Measurements from ENCODE around the gene ADCY2.

Gene ADCY2

DNA sequence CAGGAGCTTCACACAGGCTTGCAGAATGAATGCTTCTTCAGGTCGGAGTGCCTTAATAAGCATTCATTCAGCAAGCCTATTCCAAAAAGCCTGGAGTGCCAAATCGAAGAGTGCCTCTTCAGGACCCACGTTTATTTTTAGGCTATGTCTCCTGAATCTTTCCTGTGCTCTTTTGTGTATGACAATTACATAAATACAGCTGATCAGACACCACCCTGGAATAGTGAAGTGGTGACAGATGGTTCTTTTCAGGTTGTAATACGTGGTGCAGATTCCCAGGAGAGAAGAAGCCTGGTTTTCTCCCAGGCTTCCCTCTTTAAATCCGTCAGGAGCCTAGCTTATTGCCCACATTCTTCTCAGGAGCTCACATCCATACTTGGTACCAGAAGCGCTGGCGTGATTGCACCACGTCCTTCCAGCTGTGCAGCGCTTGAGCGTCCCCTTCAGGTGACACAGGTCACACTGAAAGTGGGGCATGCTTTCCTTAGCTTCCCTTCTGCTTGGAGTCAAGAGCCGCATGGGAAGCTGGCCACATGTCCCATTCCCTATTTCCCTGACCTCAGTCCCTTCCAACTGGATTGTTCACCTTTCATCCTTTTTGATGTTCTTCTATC lies 123.1 kb downstream of the ADCY2 start:
- peak; percentile 77 for DNase-seq

GRCh38 chr5:7519564-7519963 lies 123.6 kb downstream of the ADCY2 start:
- no peak for DNase-seq

DNA sequence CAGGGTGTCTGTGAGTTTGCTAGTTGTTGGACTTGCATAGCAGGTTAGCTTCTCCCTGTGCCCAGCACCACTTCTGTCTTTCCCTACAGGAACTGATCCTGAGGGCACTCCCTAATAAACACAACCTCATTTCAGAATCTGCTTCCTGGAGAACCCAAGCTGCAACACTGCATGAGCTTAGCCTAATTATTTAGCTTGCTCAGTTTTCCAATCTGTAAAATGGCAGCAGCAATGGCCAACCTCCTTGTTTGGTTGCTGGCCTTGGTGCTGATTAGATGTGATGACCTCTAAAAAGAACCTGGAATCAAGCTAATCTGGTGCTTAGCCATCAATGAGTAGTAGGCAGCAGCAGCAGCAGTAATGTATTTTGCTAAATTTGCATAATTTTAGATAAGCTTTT lies 133.9 kb downstream of the ADCY2 start:
- DNase-seq: no peak

DNA sequence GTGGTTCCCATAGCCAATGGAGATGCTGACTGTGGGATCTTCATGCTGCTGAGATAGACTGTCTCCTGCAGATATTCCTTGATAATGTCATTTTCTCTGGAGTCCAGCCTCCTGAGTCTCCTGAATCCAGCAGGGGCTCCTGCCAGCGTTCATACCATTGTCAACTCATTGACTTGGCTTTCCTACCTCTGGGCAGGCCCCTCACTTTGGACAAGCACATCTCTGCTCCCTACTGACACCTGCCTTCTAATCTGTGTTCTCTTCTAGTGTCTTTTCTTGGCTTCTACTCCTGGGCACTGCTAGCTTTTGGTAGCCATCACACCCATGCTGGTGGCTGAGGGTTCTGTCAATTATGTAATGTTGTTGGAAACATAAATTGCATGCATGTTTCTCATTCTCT lies 138.0 kb downstream of the ADCY2 start:
- no peak for DNase-seq

DNA sequence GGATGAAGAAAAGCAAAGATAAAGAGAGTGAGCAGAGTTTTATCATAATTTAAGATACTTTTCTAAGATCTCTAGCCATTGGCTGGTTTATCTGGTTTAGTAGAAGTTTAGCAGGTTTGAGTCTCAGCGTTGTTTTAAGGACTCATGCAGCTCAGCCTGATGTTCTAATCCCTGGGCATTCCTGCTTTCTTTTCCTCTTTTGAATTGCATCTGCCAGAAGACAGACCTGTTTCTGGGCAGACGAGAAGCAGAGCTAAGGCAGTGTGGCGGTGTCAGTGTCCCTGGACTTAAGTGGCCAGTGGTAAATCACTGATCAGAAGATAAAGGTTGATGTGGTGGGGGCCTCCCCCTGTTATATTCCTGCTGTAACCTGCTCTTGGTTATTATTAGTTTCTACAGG lies 138.6 kb downstream of the ADCY2 start:
- DNase-seq: peak; percentile 67

- no peak for DNase-seq
Observed at GRCh38 chr5:7537573-7537972, 141.6 kb downstream of the ADCY2 start.

- no peak for DNase-seq
Observed at GRCh38 chr5:7539571-7539970, 143.6 kb downstream of the ADCY2 start.

DNA sequence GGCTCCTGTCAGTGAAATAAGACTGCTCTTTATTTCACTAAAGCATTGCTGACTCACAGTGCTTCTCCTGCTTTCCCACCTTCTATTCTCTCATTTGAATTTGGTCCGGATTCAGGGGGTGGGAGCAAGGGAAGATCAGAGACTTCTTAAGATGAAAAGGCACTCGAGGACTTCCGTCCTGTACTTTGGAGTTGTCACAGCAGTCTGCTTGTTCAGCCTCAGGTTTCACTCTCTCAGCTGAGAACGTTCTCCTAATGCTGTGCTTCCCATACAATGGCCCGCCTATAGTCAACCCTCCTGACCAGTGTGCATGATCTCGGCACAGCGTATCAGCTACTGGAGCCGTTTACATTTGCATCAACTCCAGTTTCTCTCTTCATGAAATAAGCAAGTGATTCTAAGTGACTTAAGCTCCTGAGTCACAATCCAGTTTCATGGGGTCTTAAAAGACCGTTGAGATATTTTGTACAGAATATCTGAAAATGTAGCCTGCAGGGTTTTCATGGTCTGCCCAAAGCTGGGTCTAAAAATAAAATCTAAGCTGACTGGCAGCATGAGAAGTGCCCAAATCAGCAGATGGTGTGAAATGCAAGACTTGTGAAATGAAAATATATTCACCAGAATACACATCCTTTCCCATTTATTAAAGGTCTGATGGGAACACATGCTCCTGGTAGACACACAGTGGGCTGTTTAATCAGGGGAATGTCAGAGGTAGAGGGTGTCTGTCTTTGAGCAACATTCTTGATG lies 145.0 kb downstream of the ADCY2 start:
- DNase-seq: no peak

DNA sequence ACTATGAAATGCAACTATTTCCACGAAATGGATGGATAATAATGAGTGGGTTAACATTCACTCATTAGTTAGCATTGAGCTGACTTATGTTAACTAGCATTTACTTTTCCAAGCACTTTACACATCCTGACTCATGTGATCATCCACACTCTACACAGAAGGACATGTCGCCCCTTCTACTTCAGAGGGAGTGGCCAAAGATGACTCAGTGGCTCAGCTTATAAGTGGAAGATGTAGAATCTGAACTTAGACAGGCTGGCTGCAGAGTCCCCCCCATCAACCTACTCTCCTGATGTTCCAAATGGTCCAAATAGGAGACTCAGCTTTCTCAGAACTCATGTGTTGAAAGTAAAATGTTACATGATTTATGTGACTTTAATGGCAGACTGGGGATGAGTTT lies 146.0 kb downstream of the ADCY2 start:
- no peak for DNase-seq

DNA sequence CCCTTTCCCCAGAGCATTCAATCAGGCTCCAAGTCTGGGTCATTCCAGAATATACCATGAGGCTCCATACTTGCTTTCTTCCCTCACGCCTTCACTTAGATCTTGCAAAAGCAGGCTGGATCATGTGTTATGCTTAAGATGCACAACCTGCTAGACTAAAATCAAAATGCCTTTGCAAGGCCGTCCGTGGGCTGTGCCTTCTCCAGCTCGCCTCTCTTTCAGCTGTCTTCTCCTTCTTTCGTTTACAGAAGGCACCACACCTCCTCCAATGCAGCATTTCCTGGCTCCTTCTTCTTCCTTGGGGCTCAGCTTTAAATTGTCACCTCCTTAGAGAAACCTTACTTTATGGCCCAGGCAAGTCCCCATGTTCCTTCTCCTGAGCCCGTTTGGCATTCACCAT lies 150.6 kb downstream of the ADCY2 start:
- no peak for DNase-seq

GRCh38 chr5:7548596-7548995 lies 152.7 kb downstream of the ADCY2 start:
- DNase-seq: no peak

DNA sequence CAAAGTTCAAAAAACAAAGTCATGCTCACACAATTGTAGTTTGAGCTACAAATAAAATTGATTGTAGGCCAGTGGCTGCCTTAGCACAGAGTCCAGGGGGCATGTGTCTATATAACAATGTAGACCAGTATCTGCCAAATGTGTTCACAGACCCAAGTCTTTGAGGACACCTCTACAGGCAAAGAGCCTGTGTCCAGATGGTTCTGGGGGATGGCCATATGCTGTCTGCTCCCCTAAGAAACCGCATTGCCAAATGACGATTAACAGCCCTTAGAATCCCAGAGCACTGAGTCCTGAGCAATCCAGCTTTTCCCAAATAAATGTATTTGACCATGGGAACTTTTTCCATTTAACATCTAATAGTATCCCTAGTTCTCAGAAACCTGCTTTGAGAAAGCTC lies 169.6 kb downstream of the ADCY2 start:
- DNase-seq: no peak

DNA sequence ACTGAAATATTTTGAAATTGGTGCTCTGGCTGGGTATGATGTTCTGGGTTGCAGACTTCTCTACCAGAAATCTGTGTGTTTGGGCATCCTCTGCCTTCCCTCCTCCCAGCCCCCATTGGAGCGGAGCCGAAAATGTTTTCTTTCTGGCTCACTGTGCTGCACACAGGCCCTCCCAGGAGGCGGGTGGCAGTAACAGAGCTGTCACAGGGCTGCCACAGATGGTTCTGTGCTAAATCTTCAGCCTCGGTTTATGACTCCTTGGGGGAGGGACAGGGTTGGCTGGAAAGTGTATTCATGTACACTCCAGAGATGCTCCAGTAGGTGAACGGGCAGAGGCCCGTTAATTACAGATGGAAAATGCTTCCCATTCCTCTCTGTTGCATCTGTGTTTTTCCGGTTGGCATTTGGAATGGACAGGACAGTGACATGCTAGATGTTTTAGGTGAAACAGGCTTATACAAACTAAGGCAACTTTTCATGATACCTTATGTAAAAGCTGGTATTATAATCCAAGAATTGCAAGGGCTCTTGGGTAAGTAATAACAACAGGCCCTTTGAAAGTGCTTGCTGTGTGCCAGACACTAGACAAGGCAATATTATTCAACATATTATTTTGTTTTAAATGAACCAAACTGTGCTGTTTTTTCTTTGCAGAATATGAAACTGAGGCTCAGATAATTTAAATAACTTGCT lies 180.2 kb downstream of the ADCY2 start:
- DNase-seq: peak; percentile 55

DNA sequence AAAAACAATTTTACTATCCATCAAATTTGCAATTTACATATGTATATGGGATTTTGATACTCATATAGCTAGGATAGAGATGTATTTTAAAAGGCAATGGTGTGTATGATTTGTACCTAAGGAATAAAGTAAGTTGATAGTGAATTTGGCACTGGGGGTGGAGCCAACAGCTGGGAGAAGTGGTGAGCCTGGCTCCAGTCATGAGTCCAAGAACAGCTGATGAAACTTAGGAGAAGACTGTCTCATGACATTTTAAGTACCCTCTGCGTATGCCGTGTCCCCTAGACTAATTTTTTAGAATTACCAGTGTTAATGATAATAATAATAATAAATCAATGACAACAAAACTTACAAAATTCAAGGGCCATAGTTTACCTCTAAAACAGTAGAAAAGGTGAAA lies 181.4 kb downstream of the ADCY2 start:
- DNase-seq: no peak

DNA sequence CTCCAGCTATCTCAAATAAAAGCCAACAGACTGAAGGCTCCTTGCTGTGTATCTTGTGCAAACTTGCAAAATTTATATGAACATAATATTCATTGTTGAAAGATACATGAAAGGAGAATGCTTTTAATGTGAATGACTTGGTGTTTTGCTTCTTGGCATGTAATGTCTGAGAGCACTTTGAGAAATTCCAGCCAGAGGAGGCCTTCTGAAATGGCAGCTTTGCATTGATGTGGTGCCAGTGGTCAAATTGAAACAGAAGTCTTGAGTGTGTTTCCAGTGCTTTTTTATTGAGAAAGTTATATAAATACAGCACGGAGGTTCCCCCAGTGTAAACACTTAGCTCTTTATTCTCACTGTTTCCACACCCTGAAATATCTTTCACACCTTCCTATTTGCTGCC lies 182.1 kb downstream of the ADCY2 start:
- DNase-seq: no peak

- DNase-seq: no peak
Observed at GRCh38 chr5:7584749-7585148, 188.8 kb downstream of the ADCY2 start.

- no peak for DNase-seq
Observed at GRCh38 chr5:7585807-7586206, 189.9 kb downstream of the ADCY2 start.

GRCh38 chr5:7586480-7586879 lies 190.5 kb downstream of the ADCY2 start:
- DNase-seq: no peak

- DNase-seq: no peak
Observed at GRCh38 chr5:7589800-7590199, 193.9 kb downstream of the ADCY2 start.

DNA sequence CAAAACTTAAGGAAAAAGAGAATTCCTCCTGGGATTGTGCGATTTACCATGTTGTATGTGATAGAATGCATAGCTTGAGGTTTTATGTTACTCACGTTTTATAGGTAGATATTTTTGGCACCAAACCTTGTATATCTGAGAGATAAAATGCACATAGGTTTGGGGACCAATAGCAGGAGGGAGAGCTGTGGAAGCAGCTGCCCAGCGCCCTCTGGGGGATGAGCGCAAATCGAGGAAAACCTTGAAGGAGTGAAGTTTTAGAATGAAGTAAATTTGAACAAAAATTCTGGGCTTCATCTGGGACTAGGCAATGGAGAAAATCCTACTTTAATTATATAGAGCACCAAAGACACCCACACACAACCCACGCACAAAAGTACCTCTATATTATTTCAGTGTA lies 197.0 kb downstream of the ADCY2 start:
- DNase-seq: no peak

- no peak for DNase-seq
Observed at GRCh38 chr5:7597059-7597642, 201.2 kb downstream of the ADCY2 start.

DNA sequence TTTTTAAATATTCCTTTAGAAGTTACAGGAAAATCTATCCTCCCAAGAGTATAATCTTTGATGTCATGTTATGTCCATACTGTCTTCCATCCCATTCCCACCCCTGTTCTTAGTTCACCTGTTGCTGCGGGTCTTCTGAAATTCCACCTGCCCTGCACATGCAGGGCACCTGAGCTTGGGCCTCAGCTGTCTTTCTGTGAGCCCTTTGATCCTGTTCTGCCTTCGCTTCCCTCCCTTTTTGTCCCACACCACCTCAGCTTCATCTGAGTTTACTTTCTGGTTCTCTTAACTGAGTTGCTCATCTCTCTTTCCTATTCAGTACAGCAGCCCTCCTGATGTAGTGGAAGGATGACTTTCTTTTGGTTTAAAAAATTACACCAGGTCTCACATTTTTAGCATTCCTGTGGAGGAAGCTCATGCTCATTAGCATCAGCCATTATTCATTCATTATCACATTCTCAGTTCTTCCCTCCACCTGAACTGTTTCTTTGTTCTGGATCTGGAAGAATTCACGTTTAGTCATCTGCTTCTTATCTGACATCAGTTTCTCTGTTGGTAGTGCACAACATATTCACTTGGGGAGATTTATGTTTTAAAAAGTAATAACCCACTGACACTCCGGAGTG lies 211.0 kb downstream of the ADCY2 start:
- no peak for DNase-seq

DNA sequence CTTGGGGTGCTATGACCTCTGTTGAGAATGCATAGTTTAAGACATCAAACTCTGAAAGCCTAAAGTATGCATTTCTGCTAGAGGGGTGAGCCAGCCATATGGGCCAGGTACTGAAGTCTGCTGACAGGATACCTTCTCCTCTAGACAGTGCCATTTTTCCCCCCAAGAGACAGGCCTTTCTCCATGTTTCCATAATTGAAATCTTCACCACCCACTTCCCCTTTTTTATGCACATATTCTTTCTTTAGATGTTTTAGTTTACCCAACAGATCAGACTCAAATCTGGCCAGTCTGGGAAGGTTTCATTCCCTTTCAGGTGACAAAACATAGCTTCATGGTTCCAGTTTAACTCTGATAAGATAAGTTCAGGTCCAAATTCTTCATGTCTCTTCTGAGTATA lies 212.8 kb downstream of the ADCY2 start:
- DNase-seq: no peak

- DNase-seq: no peak
Observed at GRCh38 chr5:7609726-7610125, 213.8 kb downstream of the ADCY2 start.

Data from islet precursor cell (in vitro differentiated cells).